Keratinocyte (primary cell): Measurements from ENCODE around the gene TMTC2. TPM values are rescaled to one million over a fixed set of nuclear protein-coding genes. Genes with fewer than 3 reads are reported as not detected.

ENCODE experiments used
- DNase-seq: peaks from one replicate; pipeline ENCODE4 v3.0.0-alpha.2; 2011; ENCODE audit warnings: low read depth, missing footprints, low spot score
- FAIRE-seq: peaks from 2 replicates; lab custom pipeline; 2011; peaks lifted over from hg19 to GRCh38; lab: Jason Lieb, UNC
- H2AFZ ChIP-seq: 2 replicates; pipeline ENCODE4 v1.6.0; 2012; ENCODE audit warnings: low read length, control low read depth, inconsistent platforms; ENCODE audit not compliant: control insufficient read depth
- H3K27ac ChIP-seq: 2 replicates; pipeline ENCODE4 v1.5.1; 2011; ENCODE audit warnings: low read length; ENCODE audit not compliant: control insufficient read depth, insufficient read depth
- H3K27me3 ChIP-seq: 3 replicates; pipeline ENCODE4 v1.6.0; 2011; ENCODE audit warnings: low read length; ENCODE audit not compliant: control insufficient read depth, insufficient read depth; ENCODE audit errors: extremely low read depth
- H3K36me3 ChIP-seq, 2 experiments: 2 replicates in 1 of 2; 3 replicates in 1 of 2; pipeline ENCODE4 v1.5.1; 2011; ENCODE audit warnings: low read length in 2 of 2, mild to moderate bottlenecking in 1 of 2; ENCODE audit not compliant: control insufficient read depth in 2 of 2, insufficient read depth in 2 of 2; ENCODE audit errors: extremely low read depth in 1 of 2
- H3K4me1 ChIP-seq: 3 replicates; pipeline ENCODE4 v1.5.1; 2011; ENCODE audit warnings: low read length; ENCODE audit not compliant: control insufficient read depth, insufficient read depth; ENCODE audit errors: extremely low read depth
- H3K4me2 ChIP-seq: 3 replicates; pipeline ENCODE4 v1.6.0; 2011; ENCODE audit warnings: low read depth, low read length; ENCODE audit not compliant: control insufficient read depth, insufficient read depth; ENCODE audit errors: extremely low read depth
- H3K4me3 ChIP-seq, 3 experiments: fragments of 200-600 bp in 1 of 3; sonication (generic) in 1 of 3; 2 replicates in 2 of 3; 3 replicates in 1 of 3; pipeline ENCODE4 v1.5.1; 2011 to 2016; ENCODE audit warnings: low read length in 3 of 3, mild to moderate bottlenecking in 3 of 3, control low read depth in 2 of 3, inconsistent platforms in 1 of 3, low read depth in 1 of 3, mixed read lengths in 1 of 3, mixed run types in 1 of 3, moderate library complexity in 1 of 3; ENCODE audit not compliant: control insufficient read depth in 2 of 3, insufficient read depth in 2 of 3; ENCODE audit errors: extremely low read depth in 1 of 3
- H3K79me2 ChIP-seq: 2 replicates; pipeline ENCODE4 v1.6.0; 2012; ENCODE audit warnings: low read length; ENCODE audit not compliant: control insufficient read depth, insufficient read depth
- H3K9ac ChIP-seq: 3 replicates; pipeline ENCODE4 v1.6.0; 2011; ENCODE audit warnings: low read length; ENCODE audit not compliant: control insufficient read depth, insufficient read depth; ENCODE audit errors: extremely low read depth
- H3K9me1 ChIP-seq: 3 replicates; pipeline ENCODE4 v1.6.0; 2011; ENCODE audit warnings: low read length; ENCODE audit not compliant: control insufficient read depth, insufficient read depth; ENCODE audit errors: extremely low read depth
- H3K9me3 ChIP-seq: 2 replicates; pipeline ENCODE4 v1.5.1; 2012; ENCODE audit warnings: low read depth, low read length; ENCODE audit not compliant: control insufficient read depth
- H4K20me1 ChIP-seq: 3 replicates; pipeline ENCODE4 v1.6.0; 2011; ENCODE audit warnings: low read length; ENCODE audit not compliant: control insufficient read depth, insufficient read depth; ENCODE audit errors: extremely low read depth
- EZH2 ChIP-seq: IDR thresholded peaks from one replicate; pipeline ENCODE4 v1.6.1; 2012; ENCODE audit warnings: inconsistent platforms, mild to moderate bottlenecking, low read length, moderate library complexity
- dilution Hi-C: fragments of 300-500 bp; cut with MboI; formaldehyde crosslinking; loops from one replicate; pipeline ENCODE4 v1.7.0; 2020; ENCODE audit warnings: low sequenced_read_pairs; ENCODE audit not compliant: extremely low pct_ligation_motif_present
- polyA plus RNA-seq, 5 experiments: library from polyadenylated mRNA; depleted of rRNA in 3 of 5; stranded (reverse) in 3 of 5; stranded (forward) in 1 of 5; unstranded in 1 of 5; fragments of >200 nt; gene quantifications; 1 replicate in 1 of 5; 2 replicates in 3 of 5; 3 replicates in 1 of 5; pipeline versions ENCODE4 v1.2.1 to v1.2.3, GENCODE V29; 2011 to 2012; ENCODE audit warnings: missing spikeins in 2 of 5, low read depth in 1 of 5, low replicate concordance in 1 of 5
- small RNA-seq, 3 experiments: library from RNA; depleted of rRNA; stranded (forward); fragments of <200 nt; gene quantifications; one replicate each; pipeline ENCODE3, GENCODE V24; 2012; ENCODE audit warnings: low read depth in 3 of 3, low replicate concordance in 1 of 3; ENCODE audit not compliant: insufficient read length in 3 of 3
- TF ChIP-seq, protein P1 (sequence below), 3 experiments: IDR thresholded peaks in 1 of 3; conservative IDR thresholded peaks in 1 of 3; optimal IDR thresholded peaks in 1 of 3; 2 replicates in 2 of 3; 3 replicates in 1 of 3; pipeline versions ENCODE3 to v1.5.1; 2011; ENCODE audit warnings: low read length in 3 of 3, mild to moderate bottlenecking in 3 of 3, moderate library complexity in 2 of 3, control low read depth in 1 of 3, inconsistent platforms in 1 of 3; ENCODE audit not compliant: insufficient read depth in 2 of 3; ENCODE audit errors: extremely low read depth in 1 of 3

Gene TMTC2
- polyA plus RNA-seq, 1 donor (not counting 4 experiments of a cell fraction or from before 2014, with no cell fraction given) = 3.8 TPM

DNA sequence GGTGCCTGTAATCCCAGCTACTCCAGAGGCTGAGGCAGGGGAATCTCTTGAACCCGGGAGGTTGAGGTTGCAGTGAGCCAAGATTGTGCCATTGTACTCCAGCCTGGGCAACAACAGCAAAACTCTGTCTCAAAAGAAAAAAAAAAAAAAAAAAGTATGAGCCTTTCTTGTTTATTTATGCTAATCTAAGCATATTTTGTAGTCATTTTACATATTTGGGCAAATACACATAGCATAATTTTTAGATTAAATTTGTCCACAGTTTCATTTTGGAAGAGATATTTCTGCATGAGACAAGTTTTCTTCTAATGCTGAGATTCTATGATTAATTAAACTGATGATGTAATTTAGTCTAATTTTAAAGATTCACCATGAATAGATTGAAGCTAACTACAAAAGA lies 494.4 kb downstream of the TMTC2 start:
- no peak overlapping the region for H3K4me3 ChIP-seq
- no peaks in the 10 kb centered on the region for H3K4me1 ChIP-seq
- H3K27ac ChIP-seq = no peak overlapping the region
- H3K27me3 ChIP-seq = no peaks in the 10 kb centered on the region
- dilution Hi-C loops = no loop called here
- no peaks in the 10 kb centered on the region for H3K79me2 ChIP-seq
- no peak overlapping the region for H3K9ac ChIP-seq
- H3K36me3 ChIP-seq = no peaks in the 10 kb centered on the region
- no peak for TF ChIP-seq EZH2
- TF ChIP-seq, protein P1, sequence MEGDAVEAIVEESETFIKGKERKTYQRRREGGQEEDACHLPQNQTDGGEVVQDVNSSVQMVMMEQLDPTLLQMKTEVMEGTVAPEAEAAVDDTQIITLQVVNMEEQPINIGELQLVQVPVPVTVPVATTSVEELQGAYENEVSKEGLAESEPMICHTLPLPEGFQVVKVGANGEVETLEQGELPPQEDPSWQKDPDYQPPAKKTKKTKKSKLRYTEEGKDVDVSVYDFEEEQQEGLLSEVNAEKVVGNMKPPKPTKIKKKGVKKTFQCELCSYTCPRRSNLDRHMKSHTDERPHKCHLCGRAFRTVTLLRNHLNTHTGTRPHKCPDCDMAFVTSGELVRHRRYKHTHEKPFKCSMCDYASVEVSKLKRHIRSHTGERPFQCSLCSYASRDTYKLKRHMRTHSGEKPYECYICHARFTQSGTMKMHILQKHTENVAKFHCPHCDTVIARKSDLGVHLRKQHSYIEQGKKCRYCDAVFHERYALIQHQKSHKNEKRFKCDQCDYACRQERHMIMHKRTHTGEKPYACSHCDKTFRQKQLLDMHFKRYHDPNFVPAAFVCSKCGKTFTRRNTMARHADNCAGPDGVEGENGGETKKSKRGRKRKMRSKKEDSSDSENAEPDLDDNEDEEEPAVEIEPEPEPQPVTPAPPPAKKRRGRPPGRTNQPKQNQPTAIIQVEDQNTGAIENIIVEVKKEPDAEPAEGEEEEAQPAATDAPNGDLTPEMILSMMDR (optimal IDR thresholded peaks at IDR 0.05 in 1 of 3, IDR thresholded peaks at IDR 0.05 in 1 of 3, conservative IDR thresholded peaks at IDR 0.05 in 1 of 3; ENCODE audit: extremely low read depth in 1 of 3, insufficient read depth in 2 of 3, low read length in 3 of 3) = no peak
- no peak overlapping the region for H2AFZ ChIP-seq
- H3K9me1 ChIP-seq = no peaks in the 10 kb centered on the region
- DNase-seq (no peak), FAIRE-seq (no peak)
- no peaks in the 10 kb centered on the region for H3K9me3 ChIP-seq
- H4K20me1 ChIP-seq = no peaks in the 10 kb centered on the region
- no peak overlapping the region for H3K4me2 ChIP-seq

GRCh38 chr12:83183132-83183531 lies 496.4 kb downstream of the TMTC2 start:
- no peak for DNase-seq
- Histone ChIP-seq H3K27me3 (no peaks in the 10 kb centered on the region), H3K4me1 (no peaks in the 10 kb centered on the region), H3K4me2 (no peak overlapping the region), H3K36me3 (no peaks in the 10 kb centered on the region), H3K27ac (no peak overlapping the region), H3K79me2 (no peaks in the 10 kb centered on the region), H4K20me1 (no peaks in the 10 kb centered on the region), H3K4me3 (no peak overlapping the region), H3K9me1 (no peaks in the 10 kb centered on the region), H3K9me3 (no peaks in the 10 kb centered on the region), H3K9ac (no peak overlapping the region), H2AFZ (no peak overlapping the region)
- TF ChIP-seq, protein P1 (optimal IDR thresholded peaks at IDR 0.05 in 1 of 3, IDR thresholded peaks at IDR 0.05 in 1 of 3, conservative IDR thresholded peaks at IDR 0.05 in 1 of 3; ENCODE audit: extremely low read depth in 1 of 3, insufficient read depth in 2 of 3, low read length in 3 of 3) = no peak
- TF ChIP-seq EZH2 = no peak
- dilution Hi-C loops = no loop called here
- no peak for FAIRE-seq

Small RNA genes within 50 kb of the gene (small RNA-seq; reads per million reads assigned to genes)
- gene RNU6-977P = 0 reads per million in 3 experiments
